Measurements from ENCODE around the gene CISTR.
"Not testable (repeated sequence)": the region's sequence is repeated elsewhere in the genome, so short reads cannot be mapped to it uniquely, and the experiment has no call there.

CISTR gene

GRCh38 chr12:53739214-53740129 is 12.3 kb downstream of the CISTR start:
- DNase-seq, result no peak

GRCh38 chr12:53738406-53739213 is 13.2 kb downstream of the CISTR start:
- DNase-seq, result no peak

GRCh38 chr12:53737951-53738405 is 13.8 kb downstream of the CISTR start:
- DNase-seq, result no peak

- no peak for DNase-seq
Observed at GRCh38 chr12:53737093-53737808, 14.5 kb downstream of the CISTR start.

GRCh38 chr12:53736592-53736991 is 15.2 kb downstream of the CISTR start:
- DNase-seq, result no peak

- DNase-seq, result no peak
Observed at GRCh38 chr12:53735556-53735955, 16.2 kb downstream of the CISTR start.

GRCh38 chr12:53734425-53734824 is 17.4 kb downstream of the CISTR start:
- no peak for DNase-seq

GRCh38 chr12:53733807-53734200 is 18.0 kb downstream of the CISTR start:
- DNase-seq, result no peak

- no peak for DNase-seq
Observed at GRCh38 chr12:53733051-53733806, 18.6 kb downstream of the CISTR start.

GRCh38 chr12:53729644-53730043 is 22.1 kb downstream of the CISTR start:
- no peak for DNase-seq

- no peak for DNase-seq
Observed at GRCh38 chr12:53728206-53728605, 23.6 kb downstream of the CISTR start.

- DNase-seq, result peak; percentile 94
Observed at GRCh38 chr12:53727310-53728041, 24.3 kb downstream of the CISTR start, which contains the start of gene CALCOCO1. TSS of gene CALCOCO1 (minus strand) at chr12:53727452. CDS start at chr12:53725242, 2,210 bp downstream.

GRCh38 chr12:53726946-53727309 is 24.9 kb downstream of the CISTR start:
- DNase-seq, result peak; percentile 61

GRCh38 chr12:53726341-53726740 is 25.4 kb downstream of the CISTR start:
- no peak for DNase-seq

GRCh38 chr12:53725824-53726223 is 26.0 kb downstream of the CISTR start:
- DNase-seq, result no peak

- no peak for DNase-seq
Observed at GRCh38 chr12:53722450-53723041, 29.2 kb downstream of the CISTR start.

GRCh38 chr12:53720946-53721345 is 30.8 kb downstream of the CISTR start:
- no peak for DNase-seq

- DNase-seq, result no peak
Observed at GRCh38 chr12:53719649-53720048, 32.1 kb downstream of the CISTR start.

GRCh38 chr12:53718567-53718966 is 33.2 kb downstream of the CISTR start:
- not testable (repeated sequence) for DNase-seq

GRCh38 chr12:53717319-53717718 is 34.5 kb downstream of the CISTR start:
- no peak for DNase-seq

- no peak for DNase-seq
Observed at GRCh38 chr12:53714004-53714403, 37.8 kb downstream of the CISTR start.

Measured in activated CD8-positive, alpha-beta memory T cell treated with anti-CD3 and anti-CD28 coated beads, Interleukin-2, amount 50 U/mL, for 48 hours (primary cell).